ENCODE measurements around the gene MAP2K4.

GRCh38 chr17:12048843-12049473, 28.3 kb downstream of the MAP2K4 start:
- TF ChIP-seq CTCF (conservative IDR thresholded peaks at IDR 0.05; ENCODE audit: low read length), result no peak
- no peak for TF ChIP-seq EZH2phosphoT487 (IDR thresholded peaks at IDR 0.05; ENCODE audit: borderline replicate concordance, low read depth, low read length)
